ENCODE results near the gene SNED1.
"Not testable (repeated sequence)": the region's sequence is repeated elsewhere in the genome, so short reads cannot be mapped to it uniquely, and the experiment has no call there.

SNED1 gene

DNA sequence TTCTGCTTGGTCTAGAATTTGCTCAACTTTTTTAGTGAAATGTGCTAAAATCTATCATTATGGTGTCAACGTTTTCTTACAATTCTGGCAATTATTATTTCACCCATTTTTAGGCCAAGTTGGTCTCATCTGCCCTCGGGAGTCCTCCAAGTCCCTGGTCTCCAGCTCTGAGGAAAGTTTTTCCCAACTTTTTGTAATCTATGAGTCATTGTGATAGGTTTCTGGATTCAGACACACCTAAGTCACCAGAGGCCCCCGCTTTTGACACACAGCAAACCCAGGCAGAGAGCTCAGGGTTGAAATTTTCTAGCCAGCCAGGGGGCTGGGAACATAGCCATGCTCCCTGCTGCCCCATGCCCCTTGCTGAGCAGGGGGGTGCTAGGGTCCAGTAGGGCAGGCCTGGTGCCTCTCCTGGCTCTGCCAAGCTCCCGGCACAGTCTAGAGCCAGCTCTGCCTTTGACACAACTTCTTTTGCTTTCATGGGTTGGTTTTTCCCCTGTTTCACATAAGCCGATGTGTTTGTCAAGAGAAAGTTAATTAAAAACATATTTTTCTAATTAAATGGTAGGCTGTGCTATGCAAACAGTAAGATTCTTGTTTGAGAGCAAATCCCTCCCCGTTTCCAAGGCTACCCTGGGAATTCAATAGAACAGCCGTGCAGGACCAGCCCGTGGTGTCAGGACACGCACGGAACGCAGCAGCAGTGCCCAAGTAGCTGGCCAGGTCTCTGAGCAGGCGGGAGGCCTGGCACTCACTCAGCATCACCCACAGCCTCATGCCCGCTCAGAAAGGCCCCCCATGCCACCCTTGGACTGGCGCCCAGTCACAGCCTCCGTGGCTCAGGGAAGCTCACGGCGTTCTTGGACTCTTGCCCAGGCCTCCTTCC, 25.5 kb upstream of the SNED1 start:
- DNase-seq, result no peak

DNA sequence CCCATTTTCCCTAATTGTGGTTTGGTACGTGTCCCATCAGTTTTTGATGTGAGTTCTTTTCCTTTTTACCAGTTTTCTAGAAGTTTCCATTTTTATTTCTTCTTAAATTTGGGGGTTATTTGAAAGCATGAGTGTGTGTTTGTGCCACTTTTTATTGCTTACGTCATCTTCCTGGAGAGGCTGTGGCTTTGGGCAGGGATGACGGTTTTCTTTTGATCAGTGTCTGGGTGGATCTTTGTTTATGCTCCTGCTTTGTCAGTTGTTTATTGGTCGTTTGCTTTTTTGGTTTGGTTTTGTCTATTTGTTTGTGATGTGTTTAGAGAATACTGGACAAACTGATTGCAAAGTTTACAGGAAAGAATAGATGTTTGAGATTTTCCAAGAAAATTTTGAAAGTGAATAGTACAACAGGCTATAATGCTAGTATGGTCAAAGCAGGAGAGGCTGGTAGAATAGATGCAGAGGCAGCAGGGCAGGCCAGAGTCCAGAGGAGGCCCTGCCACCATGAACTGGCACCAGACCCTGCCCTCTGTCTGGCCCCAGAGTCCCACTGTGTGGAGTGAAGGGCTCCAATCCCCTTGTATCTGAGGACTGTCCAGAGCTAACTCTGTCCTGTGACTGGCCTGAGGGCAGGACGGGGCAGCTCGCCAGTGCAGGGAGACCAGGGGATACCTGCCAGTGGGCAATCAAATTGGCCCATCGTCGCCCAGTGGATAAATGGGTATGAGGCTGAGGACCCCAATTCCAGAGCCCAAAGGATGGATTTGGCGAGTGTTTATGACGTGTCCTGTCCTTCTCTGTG, 23.4 kb upstream of the SNED1 start:
- no peak for DNase-seq

DNA sequence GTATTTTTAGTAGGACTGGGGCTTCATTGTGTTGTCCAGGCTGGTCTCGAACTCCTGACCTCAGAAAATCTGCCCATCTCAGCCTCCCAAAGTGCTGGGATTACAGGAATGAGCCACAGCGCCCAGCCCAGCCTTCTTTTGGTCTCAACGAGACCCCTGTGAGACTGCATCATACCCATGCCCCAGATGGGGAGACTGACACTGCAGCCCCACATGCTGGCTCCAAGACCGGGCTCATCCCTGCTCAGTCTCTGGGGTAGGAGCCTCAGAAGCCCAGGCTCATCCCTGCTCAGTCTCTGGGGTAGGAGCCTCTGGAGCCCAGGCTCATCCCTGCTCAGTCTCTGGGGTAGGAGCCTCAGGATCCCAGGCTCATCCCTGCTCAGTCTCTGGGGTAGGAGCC, 22.5 kb upstream of the SNED1 start:
- DNase-seq, result not testable (repeated sequence)

DNA sequence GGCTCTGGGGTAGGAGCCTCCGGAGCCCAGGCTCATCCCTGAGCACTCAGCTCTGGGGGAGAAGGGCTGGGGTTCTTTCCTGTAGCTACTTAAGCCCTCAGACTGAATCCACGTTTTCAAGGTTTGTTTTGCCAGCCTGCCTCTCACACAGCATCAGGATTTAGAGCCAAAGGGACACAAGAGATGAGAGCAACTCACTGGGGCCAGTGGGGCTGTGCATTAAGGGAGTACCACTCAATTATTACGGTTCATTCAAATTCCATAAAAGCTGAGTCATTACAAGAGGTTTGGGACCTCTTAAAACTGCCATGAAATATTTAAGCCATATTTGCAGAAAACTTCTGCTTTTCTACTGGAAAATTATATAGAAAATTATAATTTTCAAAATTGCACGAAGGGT, 17.1 kb upstream of the SNED1 start:
- DNase-seq, result no peak

DNA sequence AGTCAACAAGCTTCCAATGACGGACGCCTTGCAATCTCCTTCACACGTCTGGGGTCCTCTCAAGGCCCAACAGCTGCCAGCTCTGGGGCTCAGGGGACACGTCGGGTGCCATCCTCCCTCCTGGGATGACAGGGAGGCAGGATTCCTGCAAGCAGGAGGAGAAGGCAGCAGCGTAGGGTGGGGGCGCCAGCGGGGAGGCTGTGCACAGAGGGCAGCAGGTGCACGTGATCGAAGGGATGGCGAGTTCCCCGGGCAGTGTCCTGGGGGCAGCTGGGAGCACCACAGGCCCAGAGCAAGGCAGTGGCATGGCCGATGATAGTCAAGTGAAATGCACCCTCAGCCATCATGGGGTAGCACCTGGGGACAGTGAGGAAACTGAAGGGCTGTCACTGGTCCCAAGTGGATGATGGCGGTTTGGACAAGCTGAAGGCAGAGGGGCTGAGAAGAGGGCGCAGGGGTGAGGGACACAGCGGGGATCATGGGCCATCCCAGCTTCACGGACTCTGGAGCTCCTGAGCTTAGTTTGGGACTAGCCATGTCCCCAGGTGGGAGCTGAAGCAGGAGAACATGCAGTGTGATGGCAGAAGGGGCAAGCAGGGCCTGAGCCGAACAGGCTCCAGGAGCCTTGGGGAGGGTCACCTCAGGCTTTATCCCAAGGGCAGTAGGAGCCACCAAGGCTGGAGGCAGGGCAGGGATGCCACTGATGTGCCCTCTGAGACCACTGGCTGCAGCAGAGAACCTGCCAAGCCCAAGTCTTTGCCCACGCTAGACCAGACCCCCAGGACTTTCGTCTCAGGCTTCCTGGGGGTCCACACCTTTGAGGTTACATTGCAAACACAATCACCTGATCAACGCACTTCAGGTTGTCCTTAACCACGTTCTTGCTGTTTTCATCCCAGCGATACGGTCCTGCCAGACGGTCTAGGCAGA, 16.3 kb upstream of the SNED1 start:
- no peak for DNase-seq

DNA sequence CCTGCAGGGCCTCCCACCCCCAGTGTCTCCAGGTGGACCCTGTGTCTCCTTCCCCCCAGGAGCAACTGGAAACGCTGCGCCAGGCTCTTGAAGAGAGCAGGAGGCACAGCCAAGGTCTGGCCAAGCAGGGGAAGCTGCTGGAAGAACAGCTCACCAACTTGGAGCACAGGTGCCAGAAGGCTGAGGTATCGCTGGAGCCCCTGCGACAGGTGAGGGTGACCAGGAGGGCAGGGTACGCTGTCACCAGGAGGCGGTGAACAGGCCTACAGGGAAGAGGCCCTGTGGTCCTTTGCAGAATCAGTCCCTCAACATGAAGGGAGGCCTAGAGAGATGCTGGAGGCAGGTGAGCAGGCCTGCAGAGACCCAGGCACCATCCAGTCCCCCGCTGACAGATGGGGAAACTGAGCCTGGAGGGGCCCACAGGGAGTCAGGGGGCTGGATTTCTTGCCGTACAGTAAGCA, 15.6 kb upstream of the SNED1 start:
- DNase-seq, result no peak

DNA sequence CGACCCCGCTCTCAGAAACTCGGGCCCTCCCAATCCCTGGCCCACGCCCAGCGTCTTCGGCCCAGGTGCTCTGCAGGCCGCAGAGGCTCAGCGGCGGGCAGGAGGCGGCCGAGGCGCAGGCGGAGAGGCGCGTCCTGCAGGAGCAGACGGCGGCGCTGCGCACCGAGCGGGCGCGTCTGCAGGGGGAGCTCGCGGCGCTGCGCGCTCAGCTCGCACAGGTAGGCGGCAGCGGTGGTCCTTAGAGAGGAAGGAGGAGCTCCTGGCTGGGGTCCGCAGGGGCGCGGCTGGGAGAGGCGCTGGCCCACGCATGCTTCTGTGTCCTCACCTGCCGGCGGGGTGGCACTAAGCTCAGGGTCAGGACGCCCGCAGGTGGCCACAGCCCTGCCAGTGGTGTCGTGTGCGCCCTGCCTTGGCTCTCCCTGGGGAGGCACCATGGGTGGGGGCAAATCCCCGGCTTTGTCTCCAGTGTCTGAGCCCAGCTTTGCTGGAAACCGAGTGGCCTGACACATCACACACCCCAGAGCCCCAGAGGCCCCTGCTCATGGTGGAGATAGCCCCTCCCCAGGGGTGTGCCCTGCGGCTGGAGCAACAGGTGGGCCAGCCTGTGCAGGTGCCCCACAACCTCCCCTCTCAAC, 14.9 kb upstream of the SNED1 start:
- no peak for DNase-seq

DNA sequence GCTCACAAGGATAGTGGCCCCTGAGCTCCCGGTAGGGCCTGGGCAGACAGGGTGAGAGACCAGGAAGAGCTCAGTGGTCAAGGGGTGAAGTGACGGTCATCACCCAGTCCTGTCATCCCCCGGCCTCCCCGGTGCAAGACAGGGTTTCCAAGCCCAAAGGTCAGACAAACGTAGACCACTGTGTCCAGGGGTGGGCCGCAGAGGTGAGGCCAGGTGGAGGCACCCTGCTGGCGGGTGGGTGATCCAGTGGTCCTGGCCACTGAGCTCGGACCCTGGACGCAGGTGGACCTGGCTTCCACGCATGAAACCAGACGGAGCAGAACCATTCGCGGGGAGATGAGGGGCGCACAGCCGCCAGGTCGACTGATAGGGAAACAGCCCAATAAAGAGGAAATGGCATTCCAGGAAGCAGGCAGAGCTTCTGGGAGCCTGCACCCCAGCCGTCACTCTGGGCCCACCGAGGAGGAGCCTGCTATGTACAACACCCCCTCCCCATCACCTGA, 14.4 kb upstream of the SNED1 start:
- no peak for DNase-seq

DNA sequence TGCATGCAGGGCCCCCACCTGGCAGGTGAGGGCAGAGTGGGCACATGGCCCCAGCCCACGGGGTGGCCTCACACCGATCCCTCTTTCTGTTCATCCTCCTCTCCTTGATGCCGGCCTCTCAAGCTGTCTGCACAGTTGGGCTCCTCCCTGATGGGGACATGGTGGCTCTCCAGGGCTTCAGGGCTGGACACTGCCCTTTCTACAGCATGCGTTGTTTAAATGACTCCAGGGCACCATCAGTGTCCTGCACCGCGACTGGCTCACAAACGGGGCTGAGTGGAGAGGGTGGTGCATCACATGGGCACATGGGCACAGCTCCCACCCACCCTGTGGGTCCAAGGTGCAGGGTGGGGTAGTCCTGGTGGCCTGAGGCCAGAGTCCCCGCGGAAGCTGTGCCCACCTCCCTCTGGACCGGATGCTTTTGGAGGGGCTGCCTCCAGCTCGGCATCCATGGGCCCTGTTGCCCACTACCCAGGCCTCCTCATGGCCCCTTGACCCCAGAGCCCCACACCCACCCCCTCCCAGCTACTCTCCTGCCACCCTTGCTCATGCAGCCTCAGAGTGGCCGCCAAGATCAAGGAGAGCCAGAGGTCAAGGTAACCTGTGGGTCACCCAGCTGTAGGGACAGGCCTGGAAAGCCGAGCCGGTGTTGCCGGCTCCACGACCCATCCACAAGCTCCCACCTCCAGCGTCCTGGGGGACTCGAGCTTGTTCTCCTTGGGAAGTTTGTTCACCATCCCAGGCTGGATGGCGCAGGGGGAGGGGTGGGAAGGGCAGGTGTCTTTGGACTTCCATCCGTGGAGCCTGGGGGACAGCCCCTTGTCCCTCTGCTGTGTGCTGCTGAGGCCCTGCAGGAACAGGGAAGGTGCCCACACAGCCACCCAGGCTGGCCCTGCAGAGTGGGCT, 12.3 kb upstream of the SNED1 start:
- DNase-seq, result no peak

DNA sequence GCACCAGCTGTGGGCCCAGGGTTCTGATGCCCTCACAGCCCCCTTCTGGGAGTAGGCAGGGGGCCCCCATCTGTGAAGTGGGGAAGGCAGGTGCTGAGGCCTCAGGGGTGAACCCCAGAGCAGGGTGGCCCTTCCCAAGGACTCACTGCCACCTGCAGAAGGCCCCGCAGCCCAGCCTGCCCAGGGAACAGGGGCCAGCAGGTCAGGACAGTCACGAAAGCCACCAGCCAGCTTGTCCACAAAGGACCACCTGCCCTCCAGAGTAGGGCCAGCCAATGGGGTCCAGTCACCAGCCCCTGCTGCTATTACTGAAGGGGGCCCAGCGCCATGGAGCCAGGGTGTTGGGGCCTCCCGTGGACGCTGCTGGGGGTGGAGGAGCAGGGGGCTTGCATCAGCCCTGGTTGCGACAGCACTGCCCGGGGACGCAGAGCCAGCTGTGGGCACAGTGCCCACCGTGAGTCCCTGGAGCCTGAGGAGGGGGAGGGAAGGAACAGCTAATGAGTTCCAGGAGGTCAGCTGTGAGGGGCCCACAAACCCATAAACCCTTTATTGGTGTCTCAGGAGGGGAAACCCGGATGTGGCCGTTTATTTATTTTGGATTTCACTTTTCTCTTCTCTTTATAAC, 11.5 kb upstream of the SNED1 start:
- peak; percentile 56 for DNase-seq

DNA sequence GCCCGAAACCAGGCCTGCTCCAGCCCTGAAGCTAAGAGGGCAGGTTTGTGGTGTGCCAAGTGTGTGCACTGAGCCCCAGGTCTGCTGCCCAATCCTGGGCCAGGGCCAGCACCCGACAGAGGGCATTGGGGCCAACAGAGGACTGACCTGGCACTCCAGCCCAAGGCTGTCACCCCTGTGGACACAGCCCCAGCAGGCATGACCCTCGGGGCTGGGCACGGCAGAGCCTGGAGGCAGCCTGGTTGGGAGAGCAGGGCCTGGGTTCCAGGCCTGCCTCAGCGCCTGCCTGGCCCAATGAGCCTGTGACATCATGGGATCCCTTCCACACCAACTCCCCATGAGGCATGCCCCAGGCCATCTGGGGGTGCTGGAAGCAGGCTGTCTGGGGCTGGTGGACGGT, 10.8 kb upstream of the SNED1 start:
- DNase-seq, result no peak

DNA sequence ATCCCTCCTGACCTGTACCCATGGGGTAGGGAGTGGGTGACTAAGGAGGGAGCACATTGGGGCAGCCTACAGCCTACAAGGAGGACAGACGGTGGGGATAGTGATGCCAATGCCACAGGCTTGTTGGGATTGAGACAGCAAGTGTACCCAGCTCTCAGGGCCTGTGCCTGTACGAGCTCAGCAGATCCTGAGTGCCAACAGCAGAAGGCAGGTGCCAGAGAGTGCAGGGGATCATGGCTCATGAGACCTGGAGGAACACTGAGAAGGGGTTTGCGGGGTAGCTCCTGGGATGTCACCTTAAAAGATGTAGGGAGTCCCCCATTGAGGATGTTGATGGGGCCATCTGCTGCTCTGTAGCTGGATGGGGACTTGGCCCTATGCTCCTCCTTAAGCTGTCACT, 10.3 kb upstream of the SNED1 start:
- no peak for DNase-seq

DNA sequence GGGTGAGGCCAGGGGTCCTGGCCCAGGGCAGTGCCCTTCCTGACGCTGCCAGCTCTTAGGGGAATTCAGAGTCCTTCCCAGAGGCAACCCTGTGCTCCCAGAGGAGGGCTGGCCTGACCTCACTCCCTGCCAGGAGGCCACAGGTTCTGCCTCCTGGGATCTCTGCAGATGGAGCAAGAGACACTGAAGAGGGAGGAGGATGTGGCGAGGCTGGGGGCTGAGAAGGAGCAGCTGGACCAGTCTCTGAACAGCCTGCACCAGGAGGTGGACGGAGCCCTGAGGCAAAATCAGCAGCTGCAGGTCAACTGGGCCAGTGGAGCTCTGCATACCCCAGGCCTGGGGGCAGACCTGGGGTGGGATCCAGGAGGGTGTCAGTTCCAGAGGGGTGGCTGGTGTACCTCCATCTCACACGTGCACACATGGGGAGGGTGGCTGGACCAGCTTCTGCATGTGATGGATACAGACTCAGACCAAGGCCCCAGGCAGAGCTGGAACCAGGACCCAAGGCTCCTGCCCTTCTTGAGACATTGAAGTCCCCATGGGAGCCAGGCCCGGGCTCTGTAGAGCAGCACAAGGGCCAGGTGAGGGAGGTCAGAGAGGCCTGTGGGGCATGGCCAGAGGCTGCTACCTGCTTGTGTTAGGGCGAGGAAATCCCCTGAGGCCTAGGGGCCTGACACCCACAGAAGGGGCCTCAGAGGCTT, 9.7 kb upstream of the SNED1 start:
- no peak for DNase-seq

DNA sequence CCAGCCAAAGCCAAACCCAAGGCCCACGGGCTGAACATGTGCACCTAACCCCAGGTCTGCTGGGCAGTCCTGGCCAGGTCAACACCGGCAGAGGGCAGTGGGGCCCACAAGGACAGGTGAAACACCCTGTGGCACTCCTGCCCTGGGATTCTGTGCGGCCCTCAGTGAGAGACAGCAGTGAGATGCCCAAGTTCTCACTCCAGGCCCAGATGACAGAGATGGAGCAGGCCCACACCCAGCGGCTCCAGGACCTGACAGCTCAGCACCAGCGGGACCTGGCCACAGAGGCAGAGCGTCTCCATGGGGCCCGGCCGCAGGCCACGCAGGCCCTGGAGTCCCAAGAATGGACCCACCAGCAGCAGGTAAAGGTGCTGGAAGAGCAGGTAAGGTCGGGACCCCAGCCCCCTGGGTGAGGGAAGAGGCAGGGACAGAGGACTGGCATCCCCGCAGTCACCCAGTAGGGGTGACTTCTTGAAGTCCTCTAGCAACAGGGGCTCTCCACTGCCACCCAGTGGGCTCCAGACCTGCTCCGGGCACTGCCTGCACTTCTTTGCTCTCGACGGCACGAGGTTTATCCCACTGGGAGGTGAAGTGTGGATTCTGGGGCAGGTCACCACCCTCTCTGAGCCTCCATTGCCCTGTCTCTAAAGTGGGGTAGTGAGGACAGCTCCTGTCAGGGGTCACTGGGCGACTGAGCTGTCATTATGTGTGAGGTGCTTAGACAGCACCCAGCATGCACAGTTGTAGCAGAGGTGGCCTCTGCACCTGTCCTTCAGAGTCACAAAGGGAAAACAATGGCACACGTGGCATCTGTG, 8.8 kb upstream of the SNED1 start:
- DNase-seq, result no peak

DNA sequence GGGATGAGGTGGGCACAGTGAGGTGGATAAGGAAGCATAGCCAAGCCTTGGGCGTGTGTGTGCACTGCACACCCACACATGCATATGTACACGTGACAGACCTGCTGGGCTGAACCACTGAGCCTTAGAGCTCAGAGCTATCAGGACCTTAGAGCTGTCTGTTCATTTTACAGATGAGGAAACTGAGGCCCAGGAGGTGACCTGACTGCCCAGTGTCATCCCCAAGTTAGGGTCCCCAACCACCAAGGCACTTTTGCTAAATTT, 8.2 kb upstream of the SNED1 start:
- no peak for DNase-seq

DNA sequence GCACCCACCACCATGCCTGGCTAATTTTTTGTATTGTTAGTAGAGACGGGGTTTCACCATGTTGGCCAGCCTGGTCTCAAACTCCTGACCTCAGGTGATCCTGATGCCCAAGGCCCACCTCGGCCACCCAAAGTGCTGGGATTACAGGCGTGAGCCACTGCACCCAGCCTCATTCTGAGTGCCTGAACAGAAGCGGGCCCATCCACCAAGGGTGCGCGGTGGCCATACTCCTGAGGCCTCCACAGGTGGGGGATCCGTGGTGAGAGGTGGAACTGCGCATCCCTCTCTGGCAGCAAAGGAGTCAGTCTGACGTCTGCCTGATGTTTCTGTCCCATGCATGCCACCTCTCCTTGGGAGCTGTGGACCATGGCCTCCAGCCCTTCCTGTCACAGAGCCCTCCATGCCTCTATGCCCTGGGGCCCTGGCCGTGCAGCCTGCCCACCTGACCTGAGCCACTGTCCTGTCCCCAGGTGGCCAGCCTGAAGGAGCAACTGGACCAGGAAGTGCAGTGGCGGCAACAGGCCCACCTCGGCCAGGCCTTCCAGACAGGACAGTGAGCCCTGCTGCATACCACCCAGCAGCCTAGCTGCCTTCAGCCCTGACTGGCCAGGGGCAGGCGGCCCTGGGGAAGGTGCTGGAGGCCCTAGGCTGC, 7.6 kb upstream of the SNED1 start:
- DNase-seq, result no peak

DNA sequence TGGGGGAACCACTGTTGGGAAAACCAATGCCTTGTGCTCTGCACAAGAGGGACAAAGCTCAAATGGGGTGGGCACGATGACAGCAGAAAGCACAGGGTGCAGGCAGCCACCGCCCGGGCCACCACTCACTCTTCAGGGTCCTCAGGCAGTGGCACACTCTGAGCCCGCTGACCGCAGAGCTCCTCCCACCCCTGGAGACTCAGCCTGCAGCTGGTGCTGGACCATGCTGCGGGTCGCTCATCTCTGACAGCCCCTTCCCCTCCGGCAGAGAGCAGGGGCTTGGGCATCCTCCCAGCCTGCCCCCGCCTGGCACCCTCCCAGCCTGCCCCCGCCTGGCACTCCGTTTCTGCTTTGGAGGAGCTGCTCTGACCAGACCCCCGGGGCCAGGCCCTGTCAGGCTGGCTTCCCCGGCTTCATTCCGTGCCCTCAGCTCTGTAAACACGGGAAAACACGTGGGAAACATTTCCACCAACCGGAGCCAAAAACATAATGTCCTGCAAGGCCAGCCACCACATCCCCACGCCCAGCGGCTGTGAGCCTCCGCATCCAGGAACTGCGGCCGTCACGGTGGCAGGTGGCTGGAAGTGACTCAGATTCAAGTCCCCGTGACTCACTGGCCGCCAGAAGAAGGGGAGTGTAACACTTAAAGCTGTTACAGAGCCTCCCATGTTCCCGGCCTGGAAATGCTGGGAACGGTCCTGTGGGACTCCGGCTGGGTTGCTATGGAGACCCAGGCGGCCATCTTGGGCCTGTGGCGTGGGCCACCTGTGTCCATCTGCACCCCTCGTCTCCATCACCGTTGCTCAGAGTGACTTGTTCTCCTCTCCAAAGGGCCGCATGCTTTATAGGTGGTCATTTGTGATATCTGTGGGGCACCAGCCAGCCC, 6.8 kb upstream of the SNED1 start:
- no peak for DNase-seq
